Erythroblast (primary cell): Measurements from ENCODE around the gene EPS8.

Source experiments
- GATA1 ChIP-seq: IDR thresholded peaks from 2 replicates; pipeline ENCODE4 v1.6.1; 2011; ENCODE audit warnings: low read depth, mild to moderate bottlenecking, control low read depth, low read length, moderate library complexity
- POLR2A ChIP-seq: IDR thresholded peaks from 2 replicates; pipeline ENCODE4 v1.6.1; 2011; ENCODE audit warnings: mild to moderate bottlenecking, low read length

DNA sequence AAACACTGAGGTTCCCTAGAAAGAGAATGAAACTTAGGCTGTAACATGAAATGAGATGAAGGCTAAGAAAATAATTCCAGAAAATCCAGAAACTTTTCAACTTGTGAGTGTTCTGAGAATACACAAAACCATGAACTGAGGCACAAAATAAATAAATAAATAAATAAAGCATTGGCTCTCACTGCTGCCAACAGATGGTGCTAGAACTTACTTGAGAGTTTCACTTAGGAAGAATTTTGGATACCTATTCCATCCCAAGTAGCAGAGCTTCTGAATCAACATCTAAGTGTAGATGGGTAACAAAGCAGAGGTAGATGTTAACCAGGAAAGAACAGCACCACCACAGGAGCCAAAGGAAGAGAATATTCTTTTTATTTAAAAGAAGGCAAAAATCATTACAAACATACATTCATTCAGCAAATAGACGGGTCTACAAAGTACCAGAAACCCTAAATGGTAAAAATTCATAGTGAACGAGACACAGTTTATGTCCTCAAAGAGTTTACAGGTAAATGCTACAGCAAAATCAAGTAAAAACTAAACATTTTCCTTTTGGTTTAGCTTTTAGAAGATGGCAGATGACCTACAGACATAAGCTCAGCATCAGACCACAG is 16.7 kb downstream of the EPS8 start:
- TF ChIP-seq POLR2A (no peak), GATA1 (no peak)
